ENCODE results near the gene ZNF593OS.

ZNF593OS gene

GRCh38 chr1:26158908-26159742 lies 12.5 kb downstream of the ZNF593OS start, which contains the start of gene FAM110D:
Gene FAM110D, plus strand, starts transcription at chr1:26159079. Its CDS starts 2,213 bp downstream, at chr1:26161292.
- DNase-seq (ENCODE audit: low read depth in 2 of 2), result no peak

GRCh38 chr1:26158271-26158907 lies 13.2 kb downstream of the ZNF593OS start:
- no peak for DNase-seq (ENCODE audit: low read depth in 2 of 2)

- DNase-seq (ENCODE audit: low read depth in 2 of 2), result no peak
These were observed 15.2 kb downstream of the ZNF593OS start for GRCh38 chr1:26156285-26157038.

GRCh38 chr1:26155370-26156284 lies 16.0 kb downstream of the ZNF593OS start:
- DNase-seq (ENCODE audit: low read depth in 2 of 2), result no peak

GRCh38 chr1:26154750-26155149 lies 16.9 kb downstream of the ZNF593OS start:
- no peak for DNase-seq (ENCODE audit: low read depth in 2 of 2)

GRCh38 chr1:26153966-26154532 lies 17.6 kb downstream of the ZNF593OS start:
- DNase-seq (ENCODE audit: low read depth in 2 of 2), result no peak

GRCh38 chr1:26148887-26149286 lies 22.7 kb downstream of the ZNF593OS start:
- no peak for DNase-seq (ENCODE audit: low read depth in 2 of 2)

- no peak for DNase-seq (ENCODE audit: low read depth in 2 of 2)
These were observed 25.7 kb downstream of the ZNF593OS start for GRCh38 chr1:26145960-26146294.

- peak; percentile 51 to 75 for DNase-seq (ENCODE audit: low read depth in 2 of 2)
These were observed 26.3 kb downstream of the ZNF593OS start for GRCh38 chr1:26145041-26145959.

GRCh38 chr1:26142159-26142558 lies 29.5 kb downstream of the ZNF593OS start:
- no peak for DNase-seq (ENCODE audit: low read depth in 2 of 2)

GRCh38 chr1:26138974-26139558 lies 32.6 kb downstream of the ZNF593OS start:
- no peak for DNase-seq (ENCODE audit: low read depth in 2 of 2)

- no peak for DNase-seq (ENCODE audit: low read depth in 2 of 2)
These were observed 37.2 kb downstream of the ZNF593OS start for GRCh38 chr1:26134466-26134865.

GRCh38 chr1:26132834-26133167 lies 38.8 kb downstream of the ZNF593OS start:
- no peak for DNase-seq (ENCODE audit: low read depth in 2 of 2)

- no peak for DNase-seq (ENCODE audit: low read depth in 2 of 2)
These were observed 39.4 kb downstream of the ZNF593OS start for GRCh38 chr1:26132128-26132833.

- no peak for DNase-seq (ENCODE audit: low read depth in 2 of 2)
These were observed 40.9 kb downstream of the ZNF593OS start for GRCh38 chr1:26130695-26131094.

GRCh38 chr1:26129778-26130177 lies 41.9 kb downstream of the ZNF593OS start:
- DNase-seq (ENCODE audit: low read depth in 2 of 2), result no peak

- DNase-seq (ENCODE audit: low read depth in 2 of 2), result no peak
These were observed 44.1 kb downstream of the ZNF593OS start for GRCh38 chr1:26127235-26128163.
